Posterior cingulate gyrus (tissue), 11 donors: ENCODE measurements around the gene GATAD2B.
"Not testable (repeated sequence)": the region's sequence is repeated elsewhere in the genome, so short reads cannot be mapped to it uniquely, and the experiment has no call there.

Source experiments
- DNase-seq, 10 donors: peaks; one replicate each; pipeline versions ENCODE4 v3.0.0 to v3.0.0-alpha.2; 2020 to 2021; ENCODE audit warnings: mixed read lengths in 3 of 10
- intact Hi-C: fragments of 100-400 bp; cut with DNase I; formaldehyde crosslinking; loops from one replicate; pipeline ENCODE4 v1.15.1; 2023

The GATAD2B gene

DNA sequence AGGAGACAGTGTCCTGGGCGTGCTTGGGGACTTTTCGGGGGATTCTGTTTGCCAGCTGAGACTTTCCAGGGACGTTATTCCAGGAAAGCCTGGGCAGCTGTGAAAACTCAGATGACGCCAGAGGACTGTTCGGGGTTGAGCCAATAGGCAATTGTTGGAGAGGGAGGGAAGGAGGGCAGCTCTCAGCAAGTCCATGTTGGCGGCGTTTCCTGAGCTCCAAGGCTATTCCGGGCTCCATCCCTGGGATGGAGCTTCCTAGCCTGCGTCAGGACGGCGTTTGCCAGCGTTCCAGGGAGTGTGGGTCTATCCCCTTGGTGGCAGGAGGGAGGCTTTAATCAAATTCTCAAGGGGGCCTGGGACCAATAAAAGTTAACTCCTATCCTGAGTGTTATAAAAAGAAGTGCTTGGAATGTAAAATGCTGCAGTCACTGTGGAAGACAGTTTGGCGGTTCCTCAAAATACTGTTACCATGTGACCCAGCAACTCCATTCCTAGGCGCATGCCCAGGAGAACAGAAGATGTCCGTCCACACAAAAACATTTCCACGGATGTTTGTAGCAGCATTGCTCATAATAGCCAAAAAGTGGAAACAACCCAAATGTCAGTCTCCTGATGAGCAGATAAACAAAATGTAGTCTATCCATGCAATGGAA lies 132.3 kb downstream of the GATAD2B start:
- intact Hi-C loops, result no loop called here
- DNase-seq, result peak; percentile 58 to 95 (median 75)

DNA sequence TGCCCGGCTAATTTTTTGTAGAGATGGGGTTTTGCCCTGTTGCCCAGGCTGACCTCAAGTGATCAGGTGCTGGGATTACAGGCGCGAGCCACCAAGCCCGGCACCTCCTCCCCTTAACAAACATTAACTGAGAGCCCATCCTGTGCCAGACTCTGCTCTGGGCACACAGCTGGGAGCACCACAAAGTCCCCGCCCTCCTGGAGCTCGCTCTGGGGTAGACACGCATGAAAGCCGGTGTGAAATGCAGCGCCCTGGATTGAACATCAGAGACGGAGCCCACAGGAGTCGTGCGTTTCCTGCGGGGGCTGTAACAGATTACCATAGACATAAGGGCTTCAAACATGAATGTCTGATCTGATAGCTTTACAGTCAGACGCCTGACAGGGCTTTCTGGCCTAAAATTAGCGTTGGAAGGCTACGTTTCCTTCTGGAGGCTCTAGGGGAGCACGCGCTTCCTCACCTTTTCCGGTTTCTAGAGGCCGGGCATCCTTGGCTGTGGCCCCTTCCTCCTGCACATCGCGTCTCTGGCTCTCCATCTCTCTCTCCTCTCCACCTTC lies 133.2 kb downstream of the GATAD2B start:
- peak in 1 of 10 donors; percentile 84 for DNase-seq
- intact Hi-C loops, result no loop called here

DNA sequence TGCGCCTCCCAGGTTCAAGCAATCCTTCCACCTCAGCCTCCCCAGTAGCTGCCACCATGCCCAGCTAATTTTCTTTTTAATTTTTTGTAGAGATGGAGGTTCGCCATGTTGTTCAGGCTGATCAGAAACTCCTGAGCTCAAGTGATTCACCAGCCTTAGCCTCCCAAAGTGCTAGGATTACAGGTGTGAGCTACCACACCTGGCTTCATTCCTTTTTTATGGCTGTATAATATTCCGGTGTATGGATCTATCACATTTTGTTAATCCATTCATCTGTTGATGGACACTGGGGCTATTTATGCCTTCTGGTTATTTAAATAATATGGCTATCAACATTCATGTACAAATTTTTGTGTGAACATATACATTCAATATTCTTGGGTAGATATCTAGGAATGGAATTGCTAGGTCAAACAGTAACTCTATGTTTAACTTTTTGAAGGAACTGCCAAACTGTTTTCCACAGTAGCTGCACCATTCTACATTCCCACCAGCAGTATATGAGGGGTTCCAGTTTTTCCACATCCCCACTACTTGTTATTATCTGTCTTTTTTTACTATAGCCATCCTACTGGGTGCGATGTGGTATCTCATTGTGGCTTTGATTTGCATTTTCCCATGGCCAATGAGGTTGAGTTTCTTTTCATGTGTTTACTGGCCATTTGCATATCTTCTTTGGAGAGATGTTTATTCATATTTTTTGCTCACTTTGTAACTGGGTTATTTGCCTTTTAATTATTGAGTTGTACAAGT lies 136.6 kb downstream of the GATAD2B start:
- peak in 1 of 10 donors; percentile 35 for DNase-seq
- intact Hi-C loops, result no loop called here

DNA sequence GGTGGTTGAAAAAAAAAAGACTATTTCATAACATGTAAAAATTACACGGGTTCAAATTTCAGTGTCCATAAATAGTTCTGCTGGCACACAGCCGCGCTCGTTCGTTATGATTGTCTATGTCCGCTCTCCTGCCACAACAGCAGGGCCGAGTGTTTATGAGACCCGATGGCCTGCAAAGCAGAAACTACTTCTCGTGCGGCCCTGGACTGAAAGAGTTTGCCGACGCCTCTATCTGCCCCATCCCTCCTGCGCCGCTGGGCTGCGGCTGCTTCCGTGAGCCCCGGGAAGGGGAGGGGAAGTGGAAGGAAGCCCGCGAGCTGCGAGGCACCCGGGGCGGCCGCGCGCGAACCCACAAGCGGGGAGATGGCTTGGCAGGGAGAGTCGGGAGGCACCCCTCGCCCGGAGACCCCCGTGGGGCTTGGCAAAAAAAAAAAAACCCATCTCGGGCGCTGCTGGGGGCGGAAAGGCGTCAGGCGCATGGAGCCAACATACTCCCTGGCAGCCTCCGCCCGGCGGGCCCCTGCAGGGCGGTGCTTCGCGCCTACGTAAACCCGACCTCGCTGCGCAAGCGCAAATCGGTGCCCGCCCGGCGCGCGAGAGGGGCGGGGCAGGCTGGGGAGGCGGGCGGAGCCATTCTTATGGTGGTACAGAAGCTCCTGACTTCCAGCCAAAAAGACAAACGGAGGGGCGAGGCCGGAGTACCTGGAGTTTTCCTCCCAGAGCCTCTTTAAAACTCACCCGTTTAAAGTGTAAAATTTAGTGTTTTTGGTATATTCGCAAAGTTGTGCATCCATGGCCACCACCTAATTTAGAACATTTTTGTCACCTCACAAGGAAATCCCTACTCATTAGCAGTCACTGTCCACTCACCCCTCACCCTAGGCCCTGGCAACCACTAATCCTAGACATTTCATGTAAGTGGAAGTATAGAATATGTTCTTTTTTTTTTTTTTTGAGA lies 139.3 kb downstream of the GATAD2B start:
- peak; percentile 84 to 99 (median 88) for DNase-seq
- intact Hi-C loops, result no loop called here

DNA sequence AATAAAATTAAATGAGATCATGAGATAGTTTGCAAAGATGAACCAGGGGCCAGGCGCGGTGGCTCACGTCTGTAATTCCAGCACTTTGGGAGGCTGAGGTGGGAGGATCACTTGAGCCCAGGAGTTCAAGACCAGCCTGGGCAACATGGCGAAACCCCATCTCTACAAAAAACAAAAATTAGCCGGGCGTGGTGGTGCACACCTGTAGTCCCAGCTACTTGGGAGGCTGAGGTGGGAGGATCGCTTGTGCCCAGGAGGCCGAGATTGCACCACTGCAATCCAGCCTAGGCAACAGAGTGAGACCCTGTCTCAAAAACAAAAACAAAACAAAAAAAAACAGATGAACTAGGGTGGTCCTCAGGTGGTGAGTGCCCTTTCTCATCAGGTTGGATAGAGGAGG lies 140.1 kb downstream of the GATAD2B start:
- intact Hi-C loops, DNase-seq: not testable (repeated sequence)

DNA sequence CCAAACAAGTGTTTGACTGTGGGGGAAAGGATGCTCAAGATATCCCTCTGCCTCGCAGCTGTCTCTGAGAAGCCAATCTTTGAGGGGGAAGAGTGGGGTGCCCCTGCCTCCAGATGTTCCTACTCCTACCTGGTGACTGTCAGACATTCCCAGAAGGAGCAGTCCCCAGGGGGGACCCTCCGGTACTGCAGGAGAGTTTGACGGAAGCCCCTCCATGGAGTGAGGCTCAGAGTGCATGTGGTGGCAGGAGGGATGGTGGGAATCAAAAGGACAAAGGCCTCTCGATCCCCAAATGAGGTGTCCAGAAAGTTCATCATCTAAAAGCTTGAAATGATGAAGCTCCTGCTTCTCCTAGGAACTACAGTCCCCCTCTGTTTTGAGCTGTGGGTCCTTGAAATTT lies 142.2 kb downstream of the GATAD2B start:
- intact Hi-C loops, result no loop called here
- DNase-seq, result no peak

DNA sequence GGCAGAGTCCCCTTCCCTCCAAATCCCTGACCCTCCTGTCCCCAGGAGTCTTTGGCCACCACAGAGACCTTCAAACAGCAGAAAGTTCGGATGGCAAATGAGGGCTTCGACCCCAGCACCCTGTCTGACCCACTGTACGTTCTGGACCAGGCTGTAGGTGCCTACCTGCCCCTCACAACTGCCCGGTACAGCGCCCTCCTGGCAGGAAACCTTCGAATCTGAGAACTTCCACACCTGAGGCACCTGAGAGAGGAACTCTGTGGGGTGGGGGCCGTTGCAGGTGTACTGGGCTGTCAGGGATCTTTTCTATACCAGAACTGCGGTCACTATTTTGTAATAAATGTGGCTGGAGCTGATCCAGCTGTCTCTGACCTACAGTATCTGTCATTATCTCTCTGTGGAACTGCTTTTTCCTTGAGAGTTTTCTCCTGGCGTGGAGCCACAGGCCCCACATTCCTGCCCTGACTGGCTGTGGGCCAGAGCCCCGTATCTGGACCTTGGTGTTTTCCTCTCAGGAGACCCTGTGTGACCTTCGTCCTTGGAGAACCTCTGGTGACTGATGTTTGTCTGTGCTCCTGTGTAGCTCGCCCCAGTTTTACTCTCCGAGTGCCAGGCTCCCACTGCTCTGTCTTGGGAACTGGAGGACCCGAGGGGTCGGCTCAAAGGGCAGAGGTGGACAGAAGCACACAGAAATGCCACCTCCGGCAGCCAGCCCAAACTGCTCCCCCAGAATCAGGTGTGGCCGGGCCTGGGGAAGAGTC lies 142.8 kb downstream of the GATAD2B start:
- intact Hi-C loops, result loop anchor here (10.0 kb wide), 1 partner anchor 105 kb away; the partner anchor contains the start of genes ILF2 and NPR1
- peak in 1 of 10 donors; percentile 39 for DNase-seq

DNA sequence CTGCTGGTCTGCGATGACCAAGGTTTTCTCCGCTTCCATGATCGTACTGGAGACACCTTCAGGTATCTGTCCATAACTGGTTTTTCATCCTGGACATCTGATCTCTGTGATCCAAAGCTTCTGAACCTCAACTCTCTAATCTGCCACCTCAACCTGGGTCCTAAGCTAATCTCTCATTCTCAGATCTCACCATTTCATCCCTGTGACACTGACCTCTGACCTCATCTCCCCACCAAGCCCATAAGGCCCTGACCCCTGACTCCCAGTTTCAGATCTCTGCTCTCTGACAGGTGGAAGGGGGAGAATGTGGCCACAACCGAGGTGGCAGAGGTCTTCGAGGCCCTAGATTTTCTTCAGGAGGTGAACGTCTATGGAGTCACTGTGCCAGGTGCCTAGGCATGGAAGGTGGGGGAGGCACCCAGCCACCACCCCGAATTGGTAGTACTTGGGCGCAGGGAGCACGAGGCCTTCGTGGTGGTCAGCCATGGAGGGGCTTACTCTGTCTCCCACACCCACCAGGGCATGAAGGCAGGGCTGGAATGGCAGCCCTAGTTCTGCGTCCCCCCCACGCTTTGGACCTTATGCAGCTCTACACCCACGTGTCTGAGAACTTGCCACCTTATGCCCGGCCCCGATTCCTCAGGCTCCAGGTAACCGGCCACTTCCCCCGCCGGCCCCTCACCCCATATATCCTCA lies 143.8 kb downstream of the GATAD2B start:
- peak in 1 of 10 donors; percentile 49 for DNase-seq
- intact Hi-C loops, result loop anchor here (10.0 kb wide), 1 partner anchor 104 kb away; the partner anchor contains the start of genes ILF2 and NPR1

DNA sequence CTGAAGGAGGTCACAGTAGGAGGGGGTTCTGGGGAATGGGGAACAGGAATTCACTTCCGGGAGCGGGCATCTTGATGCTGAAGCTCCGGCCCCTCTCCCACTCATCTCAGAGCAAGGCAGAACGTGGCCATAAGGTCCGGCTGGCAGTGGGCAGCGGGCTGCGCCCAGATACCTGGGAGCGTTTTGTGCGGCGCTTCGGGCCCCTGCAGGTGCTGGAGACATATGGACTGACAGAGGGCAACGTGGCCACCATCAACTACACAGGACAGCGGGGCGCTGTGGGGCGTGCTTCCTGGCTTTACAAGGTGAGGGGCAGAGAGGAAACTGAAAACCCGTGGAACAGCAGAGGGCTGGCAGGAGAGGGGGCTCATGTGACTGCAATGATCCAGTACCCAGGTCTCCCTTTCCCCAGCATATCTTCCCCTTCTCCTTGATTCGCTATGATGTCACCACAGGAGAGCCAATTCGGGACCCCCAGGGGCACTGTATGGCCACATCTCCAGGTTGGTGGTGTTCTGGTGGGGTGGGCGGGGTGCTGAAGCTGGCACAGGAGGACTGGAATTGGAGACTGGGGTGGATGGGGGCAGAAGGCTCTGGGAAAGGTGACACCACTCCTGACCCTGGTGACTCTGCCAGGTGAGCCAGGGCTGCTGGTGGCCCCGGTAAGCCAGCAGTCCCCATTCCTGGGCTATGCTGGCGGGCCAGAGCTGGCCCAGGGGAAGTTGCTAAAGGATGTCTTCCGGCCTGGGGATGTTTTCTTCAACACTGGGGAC lies 144.5 kb downstream of the GATAD2B start:
- DNase-seq, result peak in 2 of 10 donors; percentile 67 to 70
- intact Hi-C loops, result loop anchor here (10.0 kb wide), 1 partner anchor 103 kb away; the partner anchor contains the start of genes ILF2 and NPR1

DNA sequence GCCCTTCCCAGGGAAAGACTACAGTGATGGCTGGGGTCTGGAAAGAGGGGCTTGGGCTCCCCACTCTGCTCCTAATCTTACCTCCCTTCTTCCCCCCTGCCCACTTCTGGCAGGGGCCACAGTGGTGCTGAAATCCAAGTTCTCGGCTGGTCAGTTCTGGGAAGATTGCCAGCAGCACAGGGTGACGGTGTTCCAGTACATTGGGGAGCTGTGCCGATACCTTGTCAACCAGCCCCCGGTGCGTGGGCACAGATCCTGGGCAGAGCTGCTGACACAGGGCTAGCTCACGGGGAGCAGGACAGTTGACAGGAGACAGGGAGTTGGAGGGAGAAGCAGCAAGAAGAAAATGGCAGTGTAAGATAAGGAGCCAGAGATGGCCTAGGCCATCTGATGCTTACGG lies 145.1 kb downstream of the GATAD2B start:
- intact Hi-C loops, result loop anchor here (10.0 kb wide), 1 partner anchor 103 kb away; the partner anchor contains the start of genes ILF2 and NPR1
- peak in 3 of 10 donors; percentile 32 to 88 (median 45) for DNase-seq

DNA sequence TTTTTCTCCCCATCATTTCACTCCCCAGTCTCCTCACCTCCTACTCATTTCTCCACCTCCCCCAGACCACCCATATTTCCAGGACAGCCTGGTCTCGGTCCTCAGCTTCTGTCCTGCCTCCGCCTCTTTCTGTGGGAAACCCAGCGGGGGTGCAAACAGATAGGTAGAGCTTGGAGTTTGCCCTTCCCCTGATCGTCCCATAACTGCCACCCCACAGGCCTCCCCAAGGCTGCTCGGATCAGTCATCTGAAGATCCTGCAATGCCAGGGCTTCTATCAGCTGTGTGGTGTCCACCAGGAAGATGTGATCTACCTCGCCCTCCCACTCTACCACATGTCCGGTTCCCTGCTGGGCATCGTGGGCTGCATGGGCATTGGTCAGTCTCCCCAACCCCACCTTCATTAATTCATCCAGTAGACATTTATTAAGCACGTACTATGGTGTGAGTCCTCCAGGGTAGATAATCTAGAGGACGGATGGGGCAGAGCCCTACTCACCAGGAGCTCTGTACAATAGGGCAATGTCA lies 145.9 kb downstream of the GATAD2B start:
- intact Hi-C loops, result loop anchor here (10.0 kb wide), 1 partner anchor 102 kb away; the partner anchor contains the start of genes ILF2 and NPR1
- peak in 2 of 10 donors; percentile 27 to 44 for DNase-seq

DNA sequence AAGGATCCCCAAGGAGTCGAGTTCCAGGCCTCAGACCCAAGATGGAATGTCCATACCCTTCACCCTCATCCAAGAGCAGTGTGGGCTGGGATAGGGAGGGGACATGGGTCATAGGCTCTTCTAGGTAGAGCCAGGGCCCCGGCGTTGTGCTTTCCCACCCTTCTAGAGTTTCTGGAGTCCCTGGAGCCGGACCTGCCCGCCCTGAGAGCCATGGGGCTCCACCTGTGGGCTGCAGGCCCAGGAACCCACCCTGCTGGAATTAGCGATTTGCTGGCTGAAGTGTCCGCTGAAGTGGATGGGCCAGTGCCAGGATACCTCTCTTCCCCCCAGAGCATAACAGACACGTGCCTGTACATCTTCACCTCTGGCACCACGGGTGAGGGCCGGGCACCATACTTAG lies 146.4 kb downstream of the GATAD2B start:
- peak in 2 of 10 donors; percentile 39 to 55 for DNase-seq
- intact Hi-C loops, result loop anchor here (10.0 kb wide), 1 partner anchor 102 kb away; the partner anchor contains the start of genes ILF2 and NPR1

DNA sequence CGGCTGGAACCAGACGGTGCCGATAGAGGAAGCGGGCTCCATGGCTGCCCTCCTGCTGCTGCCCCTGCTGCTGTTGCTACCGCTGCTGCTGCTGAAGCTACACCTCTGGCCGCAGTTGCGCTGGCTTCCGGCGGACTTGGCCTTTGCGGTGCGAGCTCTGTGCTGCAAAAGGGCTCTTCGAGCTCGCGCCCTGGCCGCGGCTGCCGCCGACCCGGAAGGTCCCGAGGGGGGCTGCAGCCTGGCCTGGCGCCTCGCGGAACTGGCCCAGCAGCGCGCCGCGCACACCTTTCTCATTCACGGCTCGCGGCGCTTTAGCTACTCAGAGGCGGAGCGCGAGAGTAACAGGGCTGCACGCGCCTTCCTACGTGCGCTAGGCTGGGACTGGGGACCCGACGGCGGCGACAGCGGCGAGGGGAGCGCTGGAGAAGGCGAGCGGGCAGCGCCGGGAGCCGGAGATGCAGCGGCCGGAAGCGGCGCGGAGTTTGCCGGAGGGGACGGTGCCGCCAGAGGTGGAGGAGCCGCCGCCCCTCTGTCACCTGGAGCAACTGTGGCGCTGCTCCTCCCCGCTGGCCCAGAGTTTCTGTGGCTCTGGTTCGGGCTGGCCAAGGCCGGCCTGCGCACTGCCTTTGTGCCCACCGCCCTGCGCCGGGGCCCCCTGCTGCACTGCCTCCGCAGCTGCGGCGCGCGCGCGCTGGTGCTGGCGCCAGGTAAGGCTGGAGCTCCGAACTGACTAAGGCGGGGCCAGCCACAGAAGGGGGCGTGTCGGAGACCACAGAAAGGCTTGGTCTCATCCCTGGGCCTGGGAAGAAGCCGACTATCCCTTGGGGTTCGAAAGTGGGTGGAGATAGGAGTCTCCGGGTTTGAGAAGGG lies 147.1 kb downstream of the GATAD2B start:
- peak in 7 of 10 donors; percentile 28 to 92 (median 54) for DNase-seq
- intact Hi-C loops, result loop anchor here (10.0 kb wide), 1 partner anchor 101 kb away; the partner anchor contains the start of genes ILF2 and NPR1

DNA sequence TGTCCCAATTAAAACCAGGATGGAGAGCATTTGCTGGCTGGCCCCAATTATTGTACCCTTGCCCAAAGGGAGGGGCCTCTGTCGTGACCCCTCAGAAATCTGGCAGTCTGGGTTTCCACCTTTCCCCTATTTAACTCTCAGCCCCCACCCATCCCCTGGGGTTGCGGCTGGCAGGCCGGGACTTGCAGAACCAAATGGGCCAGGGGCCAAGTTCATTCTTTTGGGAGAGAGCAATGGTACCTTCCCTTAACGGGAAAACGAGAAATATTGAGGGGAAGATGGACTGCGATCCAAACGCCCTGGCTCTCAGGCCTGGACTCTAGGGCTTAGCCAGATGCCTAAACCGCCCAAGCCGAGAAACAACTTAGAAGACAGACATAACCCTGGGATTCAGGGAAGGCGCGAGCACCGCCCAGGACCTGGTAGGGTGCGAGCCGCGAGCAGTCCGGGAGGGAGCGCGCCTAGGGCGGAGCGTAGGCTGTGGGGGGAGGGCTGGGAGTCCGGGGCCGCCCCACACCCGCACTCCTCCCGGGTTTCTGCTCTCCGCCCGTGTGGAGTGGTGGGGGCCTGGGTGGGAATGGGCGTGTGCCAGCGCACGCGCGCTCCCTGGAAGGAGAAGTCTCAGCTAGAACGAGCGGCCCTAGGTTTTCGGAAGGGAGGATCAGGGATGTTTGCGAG lies 147.9 kb downstream of the GATAD2B start, which contains the start of gene SLC27A3:
Gene SLC27A3, plus strand, starts transcription at position 628 of the 678 bp plus-strand sequence. CDS start 91 bp downstream, outside the sequence.
- DNase-seq, result peak; percentile 43 to 96 (median 65)
- intact Hi-C loops, result loop anchor here (10.0 kb wide), 1 partner anchor 100 kb away; the partner anchor contains the start of genes ILF2 and NPR1

DNA sequence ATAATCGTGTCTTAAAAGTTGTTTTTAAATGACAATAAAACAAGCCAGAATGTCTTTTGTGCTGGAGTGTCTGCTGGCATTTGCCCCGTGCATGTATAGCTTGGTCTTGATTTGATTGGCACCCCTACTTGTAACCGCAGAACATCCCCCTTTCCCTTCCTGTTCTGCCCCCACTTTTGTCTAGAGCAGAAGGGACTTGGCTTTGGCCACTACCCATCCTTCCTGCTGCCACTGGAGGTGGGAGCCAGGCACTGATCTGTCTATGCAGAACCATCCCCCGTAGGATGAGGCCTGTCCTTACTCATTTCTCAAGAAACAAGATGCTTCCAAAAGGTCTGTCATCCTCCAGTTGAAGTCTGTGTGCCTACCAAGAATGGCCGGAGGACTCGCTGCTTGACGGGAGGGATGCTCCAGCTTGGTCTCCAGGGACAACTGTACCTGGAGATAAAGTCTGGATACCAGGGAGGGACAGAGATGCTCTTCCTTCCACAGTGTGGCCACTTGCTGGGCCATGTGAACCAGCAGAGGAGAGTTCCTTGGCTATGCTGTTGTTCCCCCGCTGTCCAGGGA lies 148.7 kb downstream of the GATAD2B start:
- DNase-seq, result peak in 1 of 10 donors; percentile 31
- intact Hi-C loops, result loop anchor here (10.0 kb wide), 1 partner anchor 99 kb away; the partner anchor contains the start of genes ILF2 and NPR1
